Measurements from ENCODE around the gene AP5S1.

- TF ChIP-seq RARB (CRISPR knock-in tag; IDR thresholded peaks at IDR 0.05) (no peak), TOX (CRISPR knock-in tag; IDR thresholded peaks at IDR 0.05; ENCODE audit: borderline replicate concordance) (no peak)
Measured at GRCh38 chr20:3788685-3789155, 31.6 kb upstream of the AP5S1 start.
